GM21737 (cell line): ENCODE results near the gene BCKDHB.
"Not testable (repeated sequence)": the region's sequence is repeated elsewhere in the genome, so short reads cannot be mapped to it uniquely, and the experiment has no call there.

Source experiments
- ATAC-seq: cut with Tn5 transposase; IDR thresholded peaks from one replicate; pipeline ENCODE4 v1.9.1; 2021; ENCODE audit warnings: mild to moderate bottlenecking, moderate library complexity; ENCODE audit not compliant: unreplicated experiment

BCKDHB gene

DNA sequence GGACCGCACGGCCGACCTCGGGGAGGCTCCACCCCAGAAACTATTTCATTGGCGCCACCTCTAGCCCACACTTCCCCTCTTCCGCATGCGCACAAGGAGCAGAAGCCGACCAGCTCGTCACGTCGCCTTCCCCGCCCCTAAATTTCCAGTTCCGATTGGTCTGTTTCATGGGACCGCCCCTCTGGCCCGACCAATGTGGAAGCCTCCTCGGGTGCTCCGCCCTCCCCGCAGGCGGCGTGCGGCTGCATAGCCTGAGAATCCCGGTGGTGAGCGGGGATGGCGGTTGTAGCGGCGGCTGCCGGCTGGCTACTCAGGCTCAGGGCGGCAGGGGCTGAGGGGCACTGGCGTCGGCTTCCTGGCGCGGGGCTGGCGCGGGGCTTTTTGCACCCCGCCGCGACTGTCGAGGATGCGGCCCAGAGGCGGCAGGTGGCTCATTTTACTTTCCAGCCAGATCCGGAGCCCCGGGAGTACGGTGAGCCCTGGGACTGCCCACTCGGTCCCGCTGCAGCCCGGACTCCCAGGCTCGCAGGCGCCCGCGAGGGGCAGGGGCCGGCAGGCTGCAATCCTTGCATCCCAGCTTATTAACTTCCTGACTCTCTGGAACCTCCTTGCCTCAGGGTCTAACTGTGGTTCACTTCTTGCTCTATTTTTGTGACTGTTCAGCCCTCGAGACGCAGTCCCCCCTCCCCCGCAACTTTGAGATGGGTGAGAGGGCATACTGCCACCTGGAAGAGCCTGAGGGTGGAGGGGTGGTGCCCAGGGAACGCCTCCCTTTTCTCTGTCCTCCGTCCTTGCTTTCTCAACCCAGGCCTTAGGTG lies at the start of gene BCKDHB:
Gene BCKDHB (plus strand): TSS at position 254 of the 818 bp plus-strand sequence. CDS start 23 bp downstream, at position 277.
- ATAC-seq, result peak; percentile 100

- no peak for ATAC-seq
Observed at GRCh38 chr6:80060774-80061173, 45.7 kb upstream of the BCKDHB start.

GRCh38 chr6:80068146-80068545 lies 38.3 kb upstream of the BCKDHB start:
- not testable (repeated sequence) for ATAC-seq

DNA sequence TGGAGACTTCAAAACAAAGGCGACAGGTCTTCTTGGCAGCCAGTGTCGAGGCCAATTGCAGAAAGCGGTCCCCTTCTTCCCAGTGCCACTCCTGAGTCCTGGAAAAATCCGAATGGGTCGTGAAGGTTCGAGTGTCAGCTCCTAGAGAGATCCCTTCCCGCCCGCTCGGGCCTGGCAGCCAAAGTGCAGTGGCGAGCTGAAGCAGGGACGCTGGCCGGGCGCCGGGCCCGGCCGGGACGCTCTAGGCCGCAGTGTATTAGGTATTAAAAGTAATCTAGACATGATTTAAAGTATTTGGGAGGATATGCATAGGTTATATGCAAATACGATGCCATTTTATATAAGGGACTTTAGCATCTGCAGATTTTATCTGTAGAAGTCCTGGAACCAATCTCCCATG lies 36.0 kb upstream of the BCKDHB start:
- ATAC-seq, result not testable (repeated sequence)

GRCh38 chr6:80077067-80077466 lies 29.4 kb upstream of the BCKDHB start:
- no peak for ATAC-seq

DNA sequence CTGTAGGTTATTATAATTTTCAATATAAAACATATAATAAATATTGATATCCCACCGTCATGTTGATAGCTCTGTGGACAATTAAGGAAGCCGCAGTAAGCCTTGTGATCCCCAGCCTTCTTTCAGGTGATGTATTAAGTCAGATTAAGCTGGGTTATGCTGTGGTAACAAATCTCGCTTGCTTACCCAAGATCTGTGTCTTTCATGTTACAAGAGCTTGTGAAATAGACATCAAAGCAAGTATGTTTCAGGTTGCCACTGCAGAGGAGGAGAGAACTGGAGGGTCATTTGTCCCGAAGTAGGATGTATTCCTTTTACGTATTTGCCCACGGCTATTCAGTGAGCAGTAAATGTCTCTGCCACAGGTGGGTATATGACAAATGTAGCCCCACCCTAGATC lies 17.8 kb upstream of the BCKDHB start:
- ATAC-seq, result no peak

- ATAC-seq, result no peak
Observed at GRCh38 chr6:80091506-80091905, 15.0 kb upstream of the BCKDHB start.

DNA sequence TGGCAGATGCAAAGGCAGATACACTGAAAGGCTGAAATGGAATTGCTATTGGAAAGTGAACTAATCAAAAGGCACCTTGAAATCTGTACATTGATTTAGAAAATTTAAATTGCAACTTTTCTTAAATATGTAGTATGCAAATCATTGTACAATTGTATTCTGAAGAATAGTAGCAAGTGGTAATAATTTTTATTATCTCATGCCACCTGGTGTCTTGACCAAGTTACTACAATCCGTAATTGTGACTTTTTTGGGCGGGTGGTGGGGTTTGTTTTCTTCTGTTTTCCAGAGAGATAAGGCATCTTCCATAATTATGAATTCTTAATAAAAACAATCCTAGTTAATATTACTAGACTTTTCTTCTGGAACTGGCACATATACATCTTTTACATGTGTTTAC lies 12.5 kb upstream of the BCKDHB start:
- ATAC-seq, result no peak

GRCh38 chr6:80095600-80095999 lies 10.9 kb upstream of the BCKDHB start:
- no peak for ATAC-seq

DNA sequence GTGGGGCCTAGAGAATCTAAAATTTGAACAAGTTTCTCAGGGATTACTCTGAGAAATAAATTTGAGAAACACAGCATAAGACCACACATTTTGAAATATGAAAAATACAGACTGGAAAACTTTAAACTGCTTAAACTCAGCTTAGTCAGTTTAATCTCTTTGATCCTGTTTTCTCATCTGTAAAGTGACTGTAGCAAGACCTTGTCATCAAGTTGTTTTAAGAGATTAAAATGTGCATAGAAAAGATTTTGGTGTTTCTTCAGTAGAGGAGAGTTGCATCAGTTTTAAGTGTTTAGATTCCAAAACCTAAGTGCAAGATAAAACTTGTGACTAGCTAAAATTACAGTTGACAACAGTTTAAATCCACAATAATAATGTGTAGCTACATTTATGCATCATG lies 8.1 kb upstream of the BCKDHB start:
- ATAC-seq, result no peak

DNA sequence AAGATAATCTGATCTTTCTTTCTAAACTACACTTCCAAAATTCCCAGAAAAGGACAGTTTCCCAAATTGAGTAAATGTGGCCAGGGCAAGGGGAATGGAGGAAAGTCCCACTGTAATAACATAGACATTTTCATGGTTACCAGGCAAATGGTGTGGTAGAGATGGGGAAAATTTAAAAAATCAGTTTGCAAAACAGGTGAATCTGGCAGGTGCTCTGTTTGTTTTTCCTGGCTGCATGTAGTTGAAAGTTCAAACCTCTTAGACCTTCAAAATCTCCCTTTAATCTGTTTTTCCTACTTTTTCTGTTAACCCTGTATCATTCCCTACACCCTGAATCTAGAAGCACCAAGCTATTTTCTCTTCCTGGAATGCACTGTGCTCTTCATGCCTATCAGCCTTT lies 2.0 kb upstream of the BCKDHB start:
- ATAC-seq, result no peak

DNA sequence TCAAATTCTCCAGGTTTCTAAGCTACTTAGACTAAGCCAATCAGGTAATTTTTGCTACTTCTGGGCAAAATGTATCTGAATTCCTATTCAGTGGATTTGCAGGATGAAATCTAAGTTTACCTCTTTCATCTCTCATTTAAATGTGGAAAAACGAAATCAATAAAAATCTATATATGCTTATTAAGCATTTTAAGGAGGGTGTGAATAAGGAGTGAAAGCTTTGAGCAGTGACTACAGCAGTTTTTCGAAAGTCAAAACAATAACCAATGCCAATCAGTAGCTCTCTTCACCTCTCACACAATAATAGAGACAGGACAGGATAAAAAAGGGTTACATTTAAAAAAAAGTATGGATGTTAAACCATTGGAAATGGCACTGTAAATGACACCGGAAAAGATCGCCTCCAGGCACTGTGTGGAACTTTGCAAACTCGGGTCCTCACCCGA lies 476 bp upstream of the BCKDHB start:
- no peak for ATAC-seq

DNA sequence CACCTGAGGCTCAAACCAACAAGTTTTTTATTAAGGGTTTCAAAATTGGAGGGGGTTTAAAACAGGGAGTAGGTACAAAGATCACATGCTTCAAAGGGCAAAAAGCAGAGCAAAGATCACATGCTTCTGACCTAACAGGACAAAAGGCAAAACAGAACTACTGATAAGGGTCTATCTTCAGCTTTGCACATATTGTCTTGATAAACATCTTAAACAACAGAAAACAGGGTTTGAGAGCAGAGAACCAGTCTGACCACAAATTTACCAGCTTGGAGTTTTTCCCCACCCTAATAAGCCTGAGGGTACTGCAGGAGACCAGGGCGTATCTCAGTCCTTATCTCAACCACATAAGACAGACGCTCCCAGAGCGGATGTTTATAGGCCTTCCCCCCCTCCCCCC lies 16.1 kb downstream of the BCKDHB start:
- not testable (repeated sequence) for ATAC-seq

DNA sequence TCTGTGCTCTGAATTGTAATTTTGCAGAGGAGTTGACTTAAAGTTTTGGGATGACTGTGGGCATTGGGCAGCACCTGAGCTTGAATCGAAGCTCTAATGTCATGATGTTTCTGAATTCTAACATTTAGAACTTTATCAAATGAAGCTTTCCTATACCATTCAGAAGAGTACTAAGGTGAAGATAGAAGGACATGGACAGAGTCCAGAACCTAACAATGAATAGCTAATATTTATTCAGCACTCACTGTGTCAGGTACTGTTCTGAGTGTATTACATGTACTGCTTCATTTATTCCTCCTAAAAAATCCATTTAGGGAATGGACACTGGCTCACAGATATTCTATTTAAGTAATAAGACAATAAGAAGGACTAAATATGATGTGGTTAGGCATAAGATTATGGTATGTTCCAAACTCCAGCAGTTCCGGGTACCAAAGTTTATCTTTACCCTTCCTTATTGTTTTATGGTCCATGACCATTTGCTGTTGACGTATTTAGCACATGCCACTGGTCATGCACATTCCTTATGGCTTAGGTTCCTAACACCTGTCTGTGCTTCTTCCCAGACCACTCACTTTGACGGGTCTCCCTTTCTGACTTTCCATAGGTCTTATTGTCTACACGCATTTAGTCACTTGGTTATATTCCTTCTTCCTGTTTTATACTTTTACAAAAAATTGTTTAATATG lies 20.3 kb downstream of the BCKDHB start:
- no peak for ATAC-seq

DNA sequence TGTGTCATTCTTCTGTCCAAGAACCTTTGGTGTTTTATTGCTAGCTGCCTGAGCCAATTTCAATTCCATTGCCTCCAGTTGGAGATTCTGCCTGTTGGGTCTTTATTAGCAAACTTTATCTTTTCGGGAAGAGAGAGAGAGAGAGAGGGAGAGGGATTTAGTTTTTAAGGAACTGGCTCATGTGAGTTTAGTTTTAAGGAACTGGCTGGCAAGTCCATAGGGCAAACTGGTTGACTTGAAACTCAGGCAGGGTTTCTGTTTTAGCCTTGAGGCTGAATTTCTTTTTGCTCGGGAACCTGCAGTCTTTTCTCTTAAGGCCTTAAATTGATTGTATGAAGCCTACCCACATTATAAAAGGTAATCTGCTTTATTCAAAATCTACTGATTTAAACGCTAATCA lies 23.0 kb downstream of the BCKDHB start:
- no peak for ATAC-seq

GRCh38 chr6:80133020-80133419 lies 26.5 kb downstream of the BCKDHB start:
- no peak for ATAC-seq

DNA sequence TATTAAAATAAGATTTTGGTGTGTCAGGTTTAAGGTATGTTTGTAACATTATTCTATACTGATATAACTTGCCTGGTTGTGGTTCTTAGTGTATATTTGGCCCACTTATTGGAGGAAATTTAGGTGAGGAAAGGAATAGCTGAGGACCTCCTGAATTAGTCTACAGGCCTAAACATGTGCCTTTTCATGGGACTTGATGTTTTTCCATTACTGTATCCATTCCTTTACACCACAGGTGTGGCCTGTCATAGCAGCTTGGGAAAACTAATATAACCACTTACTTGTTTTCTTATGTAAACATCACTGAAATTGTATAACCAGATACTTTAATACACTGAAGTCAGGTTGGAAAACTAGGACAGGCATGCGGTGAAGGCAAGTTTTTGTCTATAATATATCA lies 27.6 kb downstream of the BCKDHB start:
- ATAC-seq, result no peak

DNA sequence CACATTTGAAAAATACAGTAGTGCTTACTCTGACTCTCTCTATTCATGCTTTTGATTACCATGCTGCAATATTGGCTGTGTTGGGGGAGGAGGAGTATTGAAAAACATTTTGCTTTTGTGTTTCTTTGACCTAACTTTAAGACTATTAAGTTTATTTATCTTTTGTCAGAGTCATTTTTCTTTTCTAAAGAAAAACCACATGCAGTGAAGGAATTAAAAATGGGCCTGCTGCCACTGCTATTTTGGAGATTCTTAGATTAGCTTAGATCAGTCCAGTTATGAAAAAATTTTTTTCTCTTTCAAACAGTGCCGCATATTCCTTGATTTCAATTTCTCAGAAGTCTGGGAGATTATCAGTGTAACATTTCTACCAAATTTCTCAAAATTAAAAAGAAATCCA lies 36.1 kb downstream of the BCKDHB start:
- ATAC-seq, result no peak

- ATAC-seq, result no peak
Observed at GRCh38 chr6:80143419-80143937, 37.0 kb downstream of the BCKDHB start.

DNA sequence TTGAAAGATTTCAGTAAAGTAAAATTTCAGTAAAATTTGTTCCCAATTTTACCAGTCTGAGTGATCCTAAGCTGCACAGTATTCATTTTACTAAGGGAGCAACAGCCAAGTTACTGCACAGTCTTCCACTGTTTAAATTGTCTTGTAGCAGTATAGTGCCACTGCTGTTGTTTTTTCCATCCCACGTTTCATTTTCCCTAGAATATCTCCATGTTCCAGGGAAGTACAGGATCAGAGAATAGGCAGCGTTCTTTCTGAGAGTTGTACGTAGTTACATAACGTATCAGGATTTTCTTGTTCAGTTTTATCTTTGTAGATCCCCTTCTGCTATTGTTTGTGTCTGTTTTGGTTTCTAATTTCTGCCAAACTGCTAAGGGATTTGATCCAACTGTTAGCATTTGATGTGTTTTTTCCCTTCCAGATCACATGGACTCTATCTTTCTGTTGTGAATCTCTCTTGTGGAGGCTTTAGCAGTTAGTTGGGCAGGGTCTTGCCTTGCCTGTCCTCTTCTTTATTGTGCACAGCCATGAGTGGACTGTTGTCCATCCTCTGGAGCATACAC lies 38.4 kb downstream of the BCKDHB start:
- no peak for ATAC-seq

GRCh38 chr6:80145509-80145908 lies 39.0 kb downstream of the BCKDHB start:
- peak; percentile 70 for ATAC-seq

GRCh38 chr6:80145921-80146320 lies 39.5 kb downstream of the BCKDHB start:
- ATAC-seq, result peak; percentile 18
